Kidney (tissue), 14 donors: Measurements from ENCODE around the gene RBM19. TPM values are rescaled to one million over a fixed set of nuclear protein-coding genes. Genes with fewer than 3 reads are reported as not detected.

Experiments used
- DNase-seq, 5 donors: peaks; one replicate each; pipeline ENCODE4 v3.0.0-alpha.2; 2013 to 2020
- FAIRE-seq: peaks from 2 replicates; lab custom pipeline; 2012; peaks lifted over from hg19 to GRCh38; lab: Jason Lieb, UNC
- H3K27ac ChIP-seq, 2 donors: one replicate each; pipeline ENCODE4 v1.7.0; 2013; ENCODE audit warnings: low read depth in 2 of 2, low read length in 2 of 2, inconsistent platforms in 1 of 2
- H3K27me3 ChIP-seq: one replicate; pipeline ENCODE4 v1.7.1; 2013; ENCODE audit warnings: low read length, inconsistent platforms; ENCODE audit not compliant: control insufficient read depth, insufficient read depth
- H3K36me3 ChIP-seq, 3 donors: one replicate each; pipeline versions ENCODE4 v1.7.0 to v1.7.1; 2013; ENCODE audit warnings: low read length in 3 of 3, control low read depth in 1 of 3, inconsistent platforms in 1 of 3; ENCODE audit not compliant: insufficient read depth in 3 of 3, control insufficient read depth in 2 of 3
- H3K4me1 ChIP-seq, 3 donors: one replicate each; pipeline versions ENCODE4 v1.7.0 to v1.7.1; 2013; ENCODE audit warnings: low read length in 3 of 3, inconsistent platforms in 1 of 3, low read depth in 1 of 3; ENCODE audit not compliant: control insufficient read depth in 2 of 3, insufficient read depth in 2 of 3
- H3K4me3 ChIP-seq, 3 donors: one replicate each; pipeline versions ENCODE4 v1.7.0 to v1.8.1; 2013; ENCODE audit warnings: low read length in 3 of 3, control low read depth in 1 of 3, inconsistent platforms in 1 of 3
- H3K9ac ChIP-seq, 3 donors: one replicate each; pipeline versions ENCODE4 v1.7.0 to v1.7.1; 2013; ENCODE audit warnings: low read length in 3 of 3, control low read depth in 1 of 3, inconsistent platforms in 1 of 3
- H3K9me3 ChIP-seq, 3 donors: one replicate each; pipeline versions ENCODE4 v1.7.0 to v1.7.1; 2013; ENCODE audit warnings: low read length in 3 of 3, control low read depth in 1 of 3, inconsistent platforms in 1 of 3; ENCODE audit not compliant: control insufficient read depth in 2 of 3, insufficient read depth in 1 of 3
- intact Hi-C: fragments of 100-400 bp; cut with DNase I; formaldehyde crosslinking; loops from one replicate; pipeline ENCODE4 v1.11.1; 2022
- polyA plus RNA-seq: library from polyadenylated mRNA; stranded (reverse); fragments of 350-450 nt; fragmentation: Illumina TruSeq; extraction: RNeasy Lipid Tissue Mini Kit (QIAGEN cat#74804); gene quantifications from one replicate; pipeline ENCODE4 v1.2.3, GENCODE V29; 2014; ENCODE audit warnings: low read depth, low replicate concordance; ENCODE audit not compliant: insufficient read depth
- total RNA-seq: library from RNA; stranded (reverse); fragmentation: NEBNext Ultra II Directional; extraction: Animal tissue kit (Norgen Biotek cat#: 25700); gene quantifications from one replicate; pipeline ENCODE4 v1.2.1, GENCODE V29; 2021
- TF ChIP-seq, protein P1 (sequence below): IDR thresholded peaks from 3 replicates; pipeline ENCODE4 v1.5.1; 2012; ENCODE audit warnings: mild to moderate bottlenecking, moderate library complexity, borderline replicate concordance; ENCODE audit not compliant: insufficient read depth; ENCODE audit errors: extremely low read depth
- donor health status: control.
- donor health status: control.
- donor health status: control.
- donor health status: control.
- donor health status: control.
- donor health status: DM: yes; HTN: yes; CAD: no.
- donor health status: Normal renal cell carcinoma (clear cell type).

Gene RBM19
- total and polyA plus RNA-seq, 2 donors from 2014 or later = 12.3 to 34.7 TPM

DNA sequence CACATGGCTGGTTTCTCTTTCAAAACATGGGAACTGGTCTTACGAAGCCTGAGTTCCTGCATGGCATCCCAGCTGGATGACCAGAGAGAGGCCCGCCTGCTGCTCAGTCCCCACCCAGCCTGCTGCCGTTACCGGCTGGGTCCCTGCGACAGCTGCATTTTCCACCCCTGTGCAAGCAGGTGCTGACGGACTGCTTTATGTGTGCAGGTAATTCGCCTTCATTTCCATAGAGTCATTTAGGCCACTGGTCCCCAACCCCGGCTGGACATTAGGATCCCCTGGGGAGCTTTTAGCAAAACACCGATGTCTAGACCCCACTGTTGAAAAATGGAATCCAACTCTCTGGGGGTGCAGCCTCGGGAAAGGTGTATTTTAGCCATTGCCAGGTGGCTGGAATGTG lies 51.9 kb downstream of the RBM19 start:
- no peaks in the 10 kb centered on the region for H3K9me3 ChIP-seq
- no peak overlapping the region for H3K27ac ChIP-seq
- TF ChIP-seq, protein P1, sequence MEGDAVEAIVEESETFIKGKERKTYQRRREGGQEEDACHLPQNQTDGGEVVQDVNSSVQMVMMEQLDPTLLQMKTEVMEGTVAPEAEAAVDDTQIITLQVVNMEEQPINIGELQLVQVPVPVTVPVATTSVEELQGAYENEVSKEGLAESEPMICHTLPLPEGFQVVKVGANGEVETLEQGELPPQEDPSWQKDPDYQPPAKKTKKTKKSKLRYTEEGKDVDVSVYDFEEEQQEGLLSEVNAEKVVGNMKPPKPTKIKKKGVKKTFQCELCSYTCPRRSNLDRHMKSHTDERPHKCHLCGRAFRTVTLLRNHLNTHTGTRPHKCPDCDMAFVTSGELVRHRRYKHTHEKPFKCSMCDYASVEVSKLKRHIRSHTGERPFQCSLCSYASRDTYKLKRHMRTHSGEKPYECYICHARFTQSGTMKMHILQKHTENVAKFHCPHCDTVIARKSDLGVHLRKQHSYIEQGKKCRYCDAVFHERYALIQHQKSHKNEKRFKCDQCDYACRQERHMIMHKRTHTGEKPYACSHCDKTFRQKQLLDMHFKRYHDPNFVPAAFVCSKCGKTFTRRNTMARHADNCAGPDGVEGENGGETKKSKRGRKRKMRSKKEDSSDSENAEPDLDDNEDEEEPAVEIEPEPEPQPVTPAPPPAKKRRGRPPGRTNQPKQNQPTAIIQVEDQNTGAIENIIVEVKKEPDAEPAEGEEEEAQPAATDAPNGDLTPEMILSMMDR = no peak
- no peaks in the 10 kb centered on the region for H3K27me3 ChIP-seq
- FAIRE-seq (no peak), DNase-seq (no peak)
- intact Hi-C loops = loop anchor here (10.0 kb wide), 1 partner anchor 449 kb away; no protein-coding TSS in a partner anchor
- no peak overlapping the region for H3K9ac ChIP-seq
- H3K4me3 ChIP-seq = no peak overlapping the region
- peaks cover 0 to 8% (median 5%) of the 10 kb centered on the region in 3 donors for H3K36me3 ChIP-seq
- H3K4me1 ChIP-seq = no peaks in the 10 kb centered on the region

DNA sequence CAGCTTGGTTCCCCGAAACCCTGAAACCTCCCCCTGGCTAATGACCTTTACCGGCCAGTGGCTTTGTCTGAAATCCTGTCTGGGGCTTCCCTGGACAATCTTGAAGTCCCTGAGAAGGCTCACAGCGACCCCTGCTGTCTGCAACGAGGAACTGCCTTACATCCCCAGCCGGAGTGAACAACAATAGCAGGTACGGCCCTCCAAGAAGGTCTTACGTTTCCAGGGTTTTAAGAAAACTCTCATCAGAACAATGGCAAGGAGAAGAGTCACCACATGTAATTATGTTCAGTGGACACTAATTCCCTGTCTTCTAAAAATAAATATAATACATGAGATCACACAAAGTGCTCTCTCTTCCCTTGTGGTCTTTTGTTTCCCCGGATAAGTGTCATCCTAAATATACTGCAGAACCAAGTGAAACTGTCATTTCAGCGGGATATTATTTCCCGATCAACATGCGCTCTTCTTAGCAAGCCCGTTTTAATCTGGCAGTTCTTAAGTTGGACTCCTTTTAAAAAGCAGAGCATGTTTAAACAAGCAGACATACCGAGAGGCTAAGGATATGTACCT lies 53.3 kb downstream of the RBM19 start:
- FAIRE-seq (no peak), DNase-seq (peak in 4 of 5 donors; percentile 82 to 85 (median 82))
- H3K9me3 ChIP-seq = no peaks in the 10 kb centered on the region
- intact Hi-C loops = loop anchor here (10.0 kb wide), 1 partner anchor 448 kb away; no protein-coding TSS in a partner anchor
- no peaks in the 10 kb centered on the region for H3K27me3 ChIP-seq
- H3K4me3 ChIP-seq = no peak overlapping the region
- no peaks in the 10 kb centered on the region for H3K4me1 ChIP-seq
- no peak overlapping the region for H3K9ac ChIP-seq
- H3K36me3 ChIP-seq = peaks cover 0 to 8% (median 4%) of the 10 kb centered on the region in 3 donors
- H3K27ac ChIP-seq = no peak overlapping the region
- TF ChIP-seq, protein P1 = peak; percentile 92

DNA sequence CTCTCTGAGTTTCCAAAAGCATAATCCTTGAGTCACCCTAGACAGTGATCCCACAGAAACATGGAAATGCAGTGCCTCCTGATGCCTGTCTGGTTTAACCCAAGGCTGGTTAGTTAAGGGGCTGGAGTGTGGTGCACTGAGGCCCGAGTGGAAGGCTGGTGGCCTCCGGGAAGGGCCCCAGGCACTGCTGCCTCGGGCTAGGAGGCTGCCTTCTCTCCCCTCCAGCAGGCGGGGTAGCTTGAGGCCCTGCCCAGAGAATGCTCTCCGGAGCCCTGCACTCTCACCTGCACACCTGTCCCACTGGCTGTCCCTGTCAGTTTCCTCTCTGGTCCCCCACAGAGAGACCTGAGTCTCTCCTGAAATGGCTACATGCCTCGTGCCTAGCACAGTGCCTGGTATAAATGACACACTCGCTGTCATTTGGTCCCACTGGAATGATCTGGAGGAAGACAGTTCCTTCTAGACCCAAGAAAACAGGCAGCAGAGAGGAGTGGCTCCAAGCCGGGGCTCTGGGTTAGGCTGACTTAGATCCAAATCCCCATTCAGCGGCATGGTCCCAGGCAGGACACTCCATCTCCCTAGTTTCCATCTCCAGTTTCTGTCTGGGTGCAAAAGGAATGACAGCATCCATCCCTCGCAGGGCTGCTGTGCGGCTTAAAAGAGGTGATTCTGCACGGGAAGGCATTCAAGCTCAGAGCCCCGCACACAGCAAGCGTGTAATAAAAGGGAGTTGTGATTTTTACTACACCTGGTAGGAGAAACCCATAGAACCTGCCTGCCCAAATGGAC lies 54.0 kb downstream of the RBM19 start:
- no peaks in the 10 kb centered on the region for H3K9me3 ChIP-seq
- no peaks in the 10 kb centered on the region for H3K4me1 ChIP-seq
- H3K9ac ChIP-seq = no peak overlapping the region
- FAIRE-seq (no peak), DNase-seq (no peak)
- no peak overlapping the region for H3K27ac ChIP-seq
- intact Hi-C loops = loop anchor here (10.0 kb wide), 1 partner anchor 447 kb away; no protein-coding TSS in a partner anchor
- TF ChIP-seq, protein P1 = no peak
- H3K36me3 ChIP-seq = peaks cover 0 to 8% (median 2%) of the 10 kb centered on the region in 3 donors
- H3K27me3 ChIP-seq = no peaks in the 10 kb centered on the region
- H3K4me3 ChIP-seq = no peak overlapping the region
